ENCODE measurements around the gene ITGA8. TPM values are rescaled to one million over a fixed set of nuclear protein-coding genes. Genes with fewer than 3 reads are reported as not detected.

The ITGA8 gene
- total RNA-seq, 3 donors from 2014 or later (not counting 1 experiment from before 2014, with no cell fraction given) = not detected

DNA sequence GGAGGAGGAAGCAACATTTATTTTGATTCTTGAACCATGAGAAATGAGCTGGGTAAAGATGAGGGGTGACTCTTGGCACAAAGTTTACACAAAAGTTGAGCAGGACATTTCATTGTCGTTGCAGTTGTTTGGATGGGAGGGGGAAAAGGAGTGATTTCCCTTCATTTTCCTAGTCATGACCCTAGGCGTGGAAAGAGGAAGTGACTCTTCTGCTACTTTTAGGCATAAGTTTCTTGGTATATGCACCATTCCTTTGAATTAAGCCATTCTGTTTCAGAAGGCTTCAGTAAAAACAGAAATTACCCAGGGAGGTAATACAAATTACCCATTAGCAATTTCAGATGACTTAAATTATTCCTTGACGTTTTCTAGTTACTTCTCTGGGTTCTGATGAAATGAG, 234.7 kb downstream of the ITGA8 start:
- no peaks in the 10 kb centered on the region for H3K4me1 Mint-ChIP-seq
- H3K27me3 Mint-ChIP-seq (ENCODE audit: low read depth in 2 of 2) = peaks cover 0 to 9% of the 10 kb centered on the region in 2 donors
- H3K4me3 Mint-ChIP-seq = no peak overlapping the region
- Histone ChIP-seq H3K4me1 (ENCODE audit: control insufficient read depth, insufficient read depth, low read length) (no peaks in the 10 kb centered on the region), H3K36me3 (ENCODE audit: control insufficient read depth, insufficient read depth, low read length) (no peaks in the 10 kb centered on the region), H3K27me3 (ENCODE audit: control insufficient read depth, insufficient read depth, low read length) (no peaks in the 10 kb centered on the region), H3K27ac (ENCODE audit: low read length) (no peak overlapping the region), H3K9me3 (ENCODE audit: control insufficient read depth, insufficient read depth, low read length) (no peaks in the 10 kb centered on the region), H3K4me3 (ENCODE audit: low read length) (no peak overlapping the region)
- DNase-seq (no peak), ATAC-seq (no peak)
- intact Hi-C loops (cut with micrococcal nuclease) = no loop called here
- H3K36me3 Mint-ChIP-seq = no peaks in the 10 kb centered on the region
- no peaks in the 10 kb centered on the region for H3K9me3 Mint-ChIP-seq
- no peak overlapping the region for H3K27ac Mint-ChIP-seq
- 0% methylated on average over 1 of the region's 3 CpGs for WGBS (ENCODE audit: insufficient coverage)
- TF ChIP-seq, protein P1, sequence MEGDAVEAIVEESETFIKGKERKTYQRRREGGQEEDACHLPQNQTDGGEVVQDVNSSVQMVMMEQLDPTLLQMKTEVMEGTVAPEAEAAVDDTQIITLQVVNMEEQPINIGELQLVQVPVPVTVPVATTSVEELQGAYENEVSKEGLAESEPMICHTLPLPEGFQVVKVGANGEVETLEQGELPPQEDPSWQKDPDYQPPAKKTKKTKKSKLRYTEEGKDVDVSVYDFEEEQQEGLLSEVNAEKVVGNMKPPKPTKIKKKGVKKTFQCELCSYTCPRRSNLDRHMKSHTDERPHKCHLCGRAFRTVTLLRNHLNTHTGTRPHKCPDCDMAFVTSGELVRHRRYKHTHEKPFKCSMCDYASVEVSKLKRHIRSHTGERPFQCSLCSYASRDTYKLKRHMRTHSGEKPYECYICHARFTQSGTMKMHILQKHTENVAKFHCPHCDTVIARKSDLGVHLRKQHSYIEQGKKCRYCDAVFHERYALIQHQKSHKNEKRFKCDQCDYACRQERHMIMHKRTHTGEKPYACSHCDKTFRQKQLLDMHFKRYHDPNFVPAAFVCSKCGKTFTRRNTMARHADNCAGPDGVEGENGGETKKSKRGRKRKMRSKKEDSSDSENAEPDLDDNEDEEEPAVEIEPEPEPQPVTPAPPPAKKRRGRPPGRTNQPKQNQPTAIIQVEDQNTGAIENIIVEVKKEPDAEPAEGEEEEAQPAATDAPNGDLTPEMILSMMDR (IDR thresholded peaks at IDR 0.05) = no peak

DNA sequence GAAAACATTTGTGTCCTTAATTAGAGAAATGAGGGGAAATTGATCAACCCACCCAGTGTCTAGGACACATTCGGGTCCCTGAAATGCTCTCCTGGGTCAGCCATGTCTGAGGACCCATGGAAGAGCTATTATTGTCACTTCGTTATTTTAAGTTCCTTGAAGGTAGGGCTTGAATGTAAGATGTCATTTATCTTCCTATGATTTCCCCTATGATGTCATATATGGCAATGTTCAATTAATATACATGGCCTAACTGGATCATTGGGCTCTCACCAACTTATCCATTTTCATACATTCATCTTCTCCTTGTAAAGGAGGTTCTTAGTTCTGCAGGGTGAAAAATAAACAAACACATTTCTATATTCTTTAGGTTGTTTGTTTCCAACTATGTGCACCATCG, 235.6 kb downstream of the ITGA8 start:
- Mint-ChIP-seq H3K4me1 (no peaks in the 10 kb centered on the region), H3K9me3 (no peaks in the 10 kb centered on the region), H3K4me3 (no peak overlapping the region), H3K27ac (no peak overlapping the region), H3K27me3 (ENCODE audit: low read depth in 2 of 2) (peaks cover 0 to 12% of the 10 kb centered on the region in 2 donors), H3K36me3 (no peaks in the 10 kb centered on the region)
- TF ChIP-seq, protein P1 (IDR thresholded peaks at IDR 0.05) = no peak
- no peaks in the 10 kb centered on the region for H3K36me3 ChIP-seq (ENCODE audit: control insufficient read depth, insufficient read depth, low read length)
- H3K4me3 ChIP-seq (ENCODE audit: low read length) = no peak overlapping the region
- intact Hi-C loops (cut with micrococcal nuclease) = no loop called here
- 79% methylated on average over 2 of the region's 3 CpGs for WGBS (ENCODE audit: insufficient coverage)
- no peaks in the 10 kb centered on the region for H3K9me3 ChIP-seq (ENCODE audit: control insufficient read depth, insufficient read depth, low read length)
- ATAC-seq (no peak), DNase-seq (no peak)
- H3K27ac ChIP-seq (ENCODE audit: low read length) = no peak overlapping the region
- no peaks in the 10 kb centered on the region for H3K4me1 ChIP-seq (ENCODE audit: control insufficient read depth, insufficient read depth, low read length)
- no peaks in the 10 kb centered on the region for H3K27me3 ChIP-seq (ENCODE audit: control insufficient read depth, insufficient read depth, low read length)

DNA sequence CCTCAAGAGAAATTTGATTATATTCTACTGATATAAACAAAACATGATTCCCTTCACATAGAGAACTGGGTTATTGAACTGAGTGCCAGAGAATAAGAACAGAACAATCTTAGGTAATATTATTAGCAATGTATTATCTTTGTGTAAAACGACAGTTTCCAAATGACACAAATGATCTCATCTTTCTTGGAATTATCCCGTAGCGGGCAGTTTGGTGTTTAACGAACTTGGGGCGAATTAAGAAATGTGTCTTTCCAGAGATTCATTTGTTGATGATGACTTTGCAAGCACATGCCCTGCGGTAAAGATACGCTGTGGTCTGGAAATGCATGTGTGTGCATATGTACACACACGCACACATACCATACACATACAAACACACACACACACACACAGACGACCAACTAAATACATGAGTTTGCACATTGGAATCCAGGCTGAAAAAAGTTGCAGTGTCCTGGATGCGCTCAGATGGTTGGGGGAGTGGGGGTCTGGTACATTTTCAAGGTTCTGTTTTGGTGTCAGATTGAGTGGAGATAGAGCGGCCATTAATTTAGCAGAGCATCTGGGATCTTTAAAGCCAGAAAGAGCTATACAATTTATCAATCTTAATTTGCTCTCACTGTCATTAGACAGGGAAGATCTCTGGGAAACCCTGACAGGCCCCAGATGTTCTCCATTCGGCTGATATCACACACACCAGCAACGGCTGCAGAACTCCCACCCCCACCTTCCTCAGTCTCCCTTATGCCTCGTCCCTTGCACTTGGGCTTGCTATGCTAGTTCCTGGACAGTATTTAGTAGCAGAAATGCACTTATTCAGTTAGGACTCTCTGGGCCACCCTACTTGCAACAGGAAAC, 236.3 kb downstream of the ITGA8 start:
- no peaks in the 10 kb centered on the region for H3K4me1 Mint-ChIP-seq
- WGBS (ENCODE audit: insufficient coverage) = 82% methylated on average over 9 of the region's 14 CpGs
- H3K27me3 ChIP-seq (ENCODE audit: control insufficient read depth, insufficient read depth, low read length) = no peaks in the 10 kb centered on the region

More for the DNA sequence above, 236.3 kb downstream of the ITGA8 start:
- no peak overlapping the region for H3K4me3 ChIP-seq (ENCODE audit: low read length)
- H3K36me3 ChIP-seq (ENCODE audit: control insufficient read depth, insufficient read depth, low read length) = no peaks in the 10 kb centered on the region
- H3K4me3 Mint-ChIP-seq = no peak overlapping the region
- peaks cover 0 to 9% of the 10 kb centered on the region in 2 donors for H3K27me3 Mint-ChIP-seq (ENCODE audit: low read depth in 2 of 2)
- H3K27ac ChIP-seq (ENCODE audit: low read length) = no peak overlapping the region
- H3K36me3 Mint-ChIP-seq = no peaks in the 10 kb centered on the region
- no peaks in the 10 kb centered on the region for H3K9me3 ChIP-seq (ENCODE audit: control insufficient read depth, insufficient read depth, low read length)
- DNase-seq (no peak), ATAC-seq (no peak)
- intact Hi-C loops (cut with micrococcal nuclease) = no loop called here
- H3K27ac Mint-ChIP-seq = no peak overlapping the region
- no peaks in the 10 kb centered on the region for H3K4me1 ChIP-seq (ENCODE audit: control insufficient read depth, insufficient read depth, low read length)
- no peaks in the 10 kb centered on the region for H3K9me3 Mint-ChIP-seq
- TF ChIP-seq, protein P1 (IDR thresholded peaks at IDR 0.05) = no peak
